Activated T-helper 2 cell treated with anti-CD3 and anti-CD28 coated beads, Interferon-gamma antibody, Interleukin-2, Interleukin-4, amounts not matched to agents 10 μg/mL and 5 μg/mL and 100 μg/mL, durations not matched to agents 14 hours and 24 hours and 36 hours (primary cell): Measurements from ENCODE around the gene OR1D5. TPM values are rescaled to one million over a fixed set of nuclear protein-coding genes. Genes with fewer than 3 reads are reported as not detected.

Experiments
- total RNA-seq: library from RNA; stranded (reverse); gene quantifications from 2 replicates; pipeline ENCODE4 v1.2.3, GENCODE V29; 2022

OR1D5 gene
- total RNA-seq, 1 donor from 2014 or later: not detected

Other genes with a start within 250 kb of the OR1D5 start
- not detected in 2 replicates for gene OR1D2, start 40.8 kb upstream of the OR1D5 start, total RNA-seq
- gene OR1G1, start 63.9 kb upstream of the OR1D5 start, total RNA-seq: not detected in 2 replicates
- not detected in 2 replicates for gene OR1A2, start 133.9 kb upstream of the OR1D5 start, total RNA-seq
- not detected in 2 replicates for gene OR1A1, start 144.1 kb upstream of the OR1D5 start, total RNA-seq
- not detected in 2 replicates for gene OR3A1, start 234.8 kb upstream of the OR1D5 start, total RNA-seq